Prostate gland (tissue), 1 donor: ENCODE measurements around the gene FBXL13.

ENCODE experiments used
- POLR2A ChIP-seq: fragments of 450-650 bp; IDR thresholded peaks from one replicate; pipeline ENCODE4 v1.6.1; 2016; ENCODE audit warnings: antibody characterized with exemption, mild to moderate bottlenecking
- POLR2AphosphoS5 ChIP-seq: sonication (generic); formaldehyde crosslinking; IDR thresholded peaks from one replicate; pipeline ENCODE4 v1.6.1; 2017; ENCODE audit warnings: antibody characterized with exemption

DNA sequence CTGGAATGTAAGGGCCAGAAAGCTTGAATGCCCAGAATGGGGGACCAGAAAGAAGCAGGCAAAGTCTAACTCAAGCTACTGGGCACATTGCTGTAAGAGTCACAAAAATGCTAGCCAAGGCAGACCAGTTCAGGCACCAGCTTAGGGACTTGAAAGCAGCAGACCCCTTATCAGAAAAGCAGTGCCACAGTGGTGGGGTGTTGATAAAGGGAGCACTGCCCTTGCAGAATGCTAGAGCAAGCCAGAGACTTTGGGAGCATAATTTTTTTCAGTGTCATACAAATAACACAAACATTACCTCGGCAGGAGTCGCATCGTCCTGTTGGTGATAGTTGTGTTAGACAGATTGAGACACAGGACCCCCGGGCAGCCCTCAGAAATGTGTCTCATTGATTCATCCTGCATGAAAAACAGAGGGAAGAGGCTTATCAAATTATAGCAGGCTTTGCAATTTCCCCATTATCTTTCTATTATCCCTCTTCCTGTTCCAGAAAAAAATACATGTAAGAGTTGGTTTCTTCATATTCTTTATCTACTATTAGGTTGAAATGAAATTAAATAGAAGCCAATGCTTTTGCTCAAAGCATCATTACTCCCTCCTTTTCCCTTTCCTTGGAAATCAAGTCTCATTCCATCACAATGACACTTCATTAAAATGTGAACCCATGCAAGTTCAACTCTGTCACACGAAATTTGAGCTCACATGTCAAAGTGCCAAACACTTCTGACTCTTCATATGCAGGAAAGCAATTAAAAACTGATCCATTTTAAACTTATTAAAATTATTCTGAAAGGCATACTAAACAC, 148.4 kb downstream of the FBXL13 start:
- TF ChIP-seq POLR2A (no peak), POLR2AphosphoS5 (no peak)
